HEK293T (cell line): ENCODE data around the gene PLCH2.

ENCODE experiments used
- CTCF ChIA-PET: fragments of 350-600 bp; formaldehyde crosslinking; extraction: SDS; loops from one replicate; lab custom pipeline; 2021; ENCODE audit warnings: antibody characterized with exemption, inconsistent platforms; lab: Yijun Ruan, JAX
- POLR2A ChIA-PET: fragments of 350-600 bp; formaldehyde crosslinking; extraction: SDS; loops from one replicate; lab custom pipeline; 2020; ENCODE audit warnings: antibody characterized with exemption, inconsistent platforms; lab: Yijun Ruan, JAX
- DNase-seq: peaks from one replicate; pipeline ENCODE4 v3.0.0; 2012; ENCODE audit warnings: mixed read lengths; ENCODE audit errors: extremely low spot score
- ARNT ChIP-seq: fragments of 450-650 bp; IDR thresholded peaks from 2 replicates; pipeline ENCODE4 v1.6.1; 2017; ENCODE audit warnings: mild to moderate bottlenecking
- BHLHE40 ChIP-seq: fragments of 450-650 bp; IDR thresholded peaks from 2 replicates; pipeline ENCODE4 v1.6.1; 2016; ENCODE audit warnings: mild to moderate bottlenecking, moderate library complexity, borderline replicate concordance
- CTBP1 ChIP-seq: fragments of 450-650 bp; IDR thresholded peaks from 2 replicates; pipeline ENCODE4 v1.6.1; 2016; ENCODE audit warnings: borderline replicate concordance
- ELF4 ChIP-seq: fragments of 450-650 bp; IDR thresholded peaks from 2 replicates; pipeline ENCODE4 v1.6.1; 2017; ENCODE audit warnings: antibody characterized with exemption
- FOXA1 ChIP-seq: fragments of 450-650 bp; IDR thresholded peaks from 2 replicates; pipeline ENCODE4 v1.6.1; 2016; ENCODE audit warnings: mild to moderate bottlenecking
- FOXK2 ChIP-seq: fragments of 450-650 bp; IDR thresholded peaks from 2 replicates; pipeline ENCODE4 v1.6.1; 2016; ENCODE audit warnings: mild to moderate bottlenecking
- FOXM1 ChIP-seq: fragments of 450-650 bp; IDR thresholded peaks from 2 replicates; pipeline ENCODE4 v1.6.1; 2017; ENCODE audit warnings: mild to moderate bottlenecking, borderline replicate concordance
- HDGF ChIP-seq: fragments of 450-650 bp; IDR thresholded peaks from 2 replicates; pipeline ENCODE4 v1.6.1; 2017; ENCODE audit warnings: antibody characterized with exemption, borderline replicate concordance
- L3MBTL2 ChIP-seq: fragments of 450-650 bp; conservative IDR thresholded peaks from 2 replicates; pipeline ENCODE4 v1.6.1; 2016; ENCODE audit warnings: mild to moderate bottlenecking
- LEF1 ChIP-seq: fragments of 450-650 bp; IDR thresholded peaks from 2 replicates; pipeline ENCODE4 v1.6.1; 2017; ENCODE audit warnings: mild to moderate bottlenecking, borderline replicate concordance
- NFRKB ChIP-seq: fragments of 450-650 bp; IDR thresholded peaks from 2 replicates; pipeline ENCODE4 v1.6.1; 2016; ENCODE audit warnings: mild to moderate bottlenecking, moderate library complexity
- PKNOX1 ChIP-seq: fragments of 450-650 bp; IDR thresholded peaks from 2 replicates; pipeline ENCODE4 v1.6.1; 2016
- SP1 ChIP-seq: fragments of 450-650 bp; IDR thresholded peaks from 2 replicates; pipeline ENCODE4 v1.6.1; 2017
- SUZ12 ChIP-seq: fragments of 450-650 bp; IDR thresholded peaks from 2 replicates; pipeline ENCODE4 v1.6.1; 2016; ENCODE audit warnings: mild to moderate bottlenecking
- TARDBP ChIP-seq: fragments of 450-650 bp; IDR thresholded peaks from 2 replicates; pipeline ENCODE4 v1.6.1; 2016
- ZNF384 ChIP-seq: fragments of 450-650 bp; IDR thresholded peaks from 2 replicates; pipeline ENCODE4 v1.6.1; 2016

The PLCH2 gene

DNA sequence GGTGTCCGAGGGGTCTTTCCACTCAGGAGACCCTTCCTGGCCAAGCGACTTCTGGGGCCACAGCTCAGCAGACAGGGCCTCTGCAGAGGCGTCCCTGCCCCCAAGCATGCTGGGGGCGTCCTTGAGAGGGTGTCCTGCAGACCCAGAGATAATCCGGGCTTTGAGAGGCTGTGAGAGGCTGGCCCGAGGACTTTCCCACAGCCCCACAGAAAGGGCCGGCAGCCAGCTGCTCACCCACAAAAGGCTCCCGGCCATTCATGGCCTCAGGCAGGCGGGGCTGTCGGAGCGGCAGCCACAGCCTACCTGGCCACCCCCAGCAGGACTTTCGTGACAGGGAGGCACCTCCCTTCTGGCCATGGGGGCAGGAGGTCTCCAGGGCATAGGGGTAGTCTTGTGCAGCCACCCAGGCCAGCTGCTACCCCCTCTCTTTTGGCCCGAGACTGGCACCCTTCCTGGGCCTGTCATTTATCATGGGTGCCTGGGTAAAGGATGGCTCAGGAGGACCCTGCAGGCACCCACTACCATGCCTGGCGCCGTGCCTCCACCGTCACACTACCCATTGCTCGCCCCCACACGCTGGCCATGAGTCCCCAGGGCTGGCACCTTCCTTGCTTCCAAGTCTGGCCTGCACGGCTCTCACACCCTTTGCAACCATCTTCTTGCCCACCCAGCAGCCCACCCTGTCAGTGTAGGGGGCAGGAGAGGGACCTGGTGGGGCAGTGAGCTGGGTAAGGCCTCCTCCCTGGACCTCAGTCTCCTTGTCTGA, 69.0 kb downstream of the PLCH2 start:
- POLR2A ChIA-PET = interaction anchor here (0.8 to 4.5 kb wide), 5 partner anchors 12 to 317 kb away, joined by 3 to 74 read pairs (median 3); partner anchors contain the start of genes HES5, PANK4, PRXL2B and SKI
- no peak for DNase-seq
- TF ChIP-seq FOXA1 = no peak
- no peak for TF ChIP-seq NFRKB
- TF ChIP-seq BHLHE40 = no peak
- no peak for TF ChIP-seq PKNOX1
- no peak for TF ChIP-seq CTBP1
- no peak for TF ChIP-seq ARNT
- no peak for TF ChIP-seq SP1
- CTCF ChIA-PET = no interaction called here

- TF ChIP-seq L3MBTL2 (peak; percentile 69; the same call in 1 of the 2 replicates), SP1 (no peak), HDGF (no peak), FOXK2 (no peak), TARDBP (no peak), ZNF384 (no peak), PKNOX1 (no peak; the same call in 1 of the 2 replicates), FOXM1 (no peak), BHLHE40 (no peak), FOXA1 (no peak), LEF1 (no peak), SUZ12 (no peak), ELF4 (no peak), CTBP1 (0 out of 2 replicates have a peak, but pooled peaks have one; percentile 17), ARNT (no peak), NFRKB (no peak)
- ChIA-PET POLR2A (interaction anchor here (0.8 to 4.5 kb wide), 7 partner anchors 11 to 318 kb away, joined by 3 to 74 read pairs (median 4); partner anchors contain the start of genes HES5, PANK4, PEX10 and PRXL2B), CTCF (no interaction called here)
- DNase-seq = peak; percentile 93
These were observed 69.8 kb downstream of the PLCH2 start for GRCh38 chr1:2545754-2546514.

DNA sequence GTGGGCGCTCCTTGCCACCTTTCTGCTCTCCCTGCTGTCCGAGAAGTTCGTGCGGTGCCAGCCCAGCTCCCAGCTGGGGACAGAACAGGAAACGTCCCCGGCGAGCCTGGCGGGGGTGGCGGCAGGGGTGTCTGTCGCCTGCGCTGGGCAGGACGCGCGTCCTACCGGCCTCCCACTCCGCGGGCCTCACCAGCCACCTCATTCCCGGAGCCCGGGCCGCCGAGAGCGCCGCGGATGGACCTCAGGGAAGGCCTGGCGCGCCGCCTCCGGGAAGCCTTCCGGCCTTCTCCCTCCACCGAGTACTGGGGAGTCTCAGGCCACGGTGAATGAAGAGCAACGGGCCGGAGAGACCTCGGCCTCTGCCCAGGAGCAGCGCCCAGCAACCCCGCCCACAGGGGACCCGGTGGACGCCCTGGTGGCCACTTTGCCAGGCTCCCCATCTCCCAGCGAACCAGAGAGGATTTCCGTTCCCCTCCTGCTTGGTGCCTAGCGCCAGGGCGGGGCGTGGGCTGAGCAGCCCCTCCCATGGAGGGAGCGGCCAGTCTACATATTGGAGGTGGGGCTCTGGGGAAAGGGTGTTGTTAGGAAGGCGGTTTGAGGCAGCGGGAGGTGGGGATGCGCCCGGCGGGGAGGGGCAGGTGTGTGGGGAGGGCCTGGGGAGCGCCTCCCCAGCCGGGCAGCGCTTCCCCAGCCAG, 70.6 kb downstream of the PLCH2 start:
- POLR2A ChIA-PET = interaction anchor here (0.9 to 4.5 kb wide), 8 partner anchors 12 to 133 kb away, joined by 3 to 74 read pairs (median 4); partner anchors contain the start of genes HES5, PANK4, PEX10 and PRXL2B
- DNase-seq = peak; percentile 80
- CTCF ChIA-PET = interaction anchor here (0.6 to 1.5 kb wide), 4 partner anchors 28 to 133 kb away, joined by 3 to 5 read pairs (median 4); partner anchors contain the start of gene PEX10
- TF ChIP-seq SP1 = no peak
- no peak for TF ChIP-seq FOXK2
- no peak for TF ChIP-seq L3MBTL2
- no peak for TF ChIP-seq ZNF384
- TF ChIP-seq HDGF = no peak
- TF ChIP-seq CTBP1 = no peak
- TF ChIP-seq ELF4 = no peak
- TF ChIP-seq BHLHE40 = no peak
- TF ChIP-seq TARDBP = no peak
- no peak for TF ChIP-seq LEF1
- no peak for TF ChIP-seq FOXA1
- no peak for TF ChIP-seq ARNT
- no peak for TF ChIP-seq FOXM1

DNA sequence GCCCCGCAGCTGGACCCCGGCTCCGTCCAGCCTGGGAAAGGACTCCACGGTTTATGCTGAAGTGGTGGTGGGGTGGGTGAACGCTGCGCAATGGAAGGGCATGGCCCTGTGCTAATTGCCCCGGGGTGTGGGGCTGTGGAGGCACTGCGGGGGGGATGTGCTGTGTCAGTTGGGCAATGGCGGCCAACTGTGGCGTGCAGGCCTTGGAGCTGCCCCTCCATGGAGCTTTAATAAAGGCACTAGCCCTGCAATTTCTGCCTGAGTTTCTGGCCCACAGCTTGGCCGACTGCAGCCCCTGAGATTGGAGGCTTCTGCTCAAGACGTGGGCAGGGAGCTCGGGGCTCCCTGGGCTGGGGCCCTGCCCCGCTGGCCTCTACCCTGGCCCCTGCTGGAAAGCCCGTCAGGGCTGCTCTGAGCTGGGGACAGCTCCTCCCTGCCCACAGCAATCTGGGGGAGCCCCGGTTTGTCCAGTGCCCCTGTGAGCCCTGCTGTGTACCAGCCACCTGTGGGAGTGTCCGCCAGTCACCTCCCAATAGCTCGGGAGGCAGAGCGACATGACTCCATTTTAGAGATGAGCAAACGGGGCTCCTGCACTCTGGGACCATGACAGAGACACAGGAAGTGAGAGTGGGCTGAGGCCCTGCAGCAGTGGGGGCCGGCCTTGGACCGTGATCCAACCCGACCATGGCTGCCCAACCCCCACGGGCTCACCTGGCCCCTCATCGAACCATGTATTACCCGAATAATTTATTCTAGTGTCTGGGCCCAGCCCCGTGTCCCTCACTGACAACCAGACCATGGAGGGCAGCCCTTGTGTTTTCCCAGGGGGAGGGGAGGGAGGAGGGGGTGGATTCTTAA, 71.3 kb downstream of the PLCH2 start:
- ChIA-PET CTCF (interaction anchor here (0.6 to 1.5 kb wide), 4 partner anchors 28 to 134 kb away, joined by 3 to 5 read pairs (median 4); partner anchors contain the start of gene PEX10), POLR2A (interaction anchor here (0.6 to 4.5 kb wide), 7 partner anchors 14 to 353 kb away, joined by 3 to 74 read pairs (median 4); partner anchors contain the start of genes FAAP20, HES5, PANK4 and PEX10)
- DNase-seq = no peak
- no peak for TF ChIP-seq L3MBTL2
- TF ChIP-seq NFRKB = no peak
- no peak for TF ChIP-seq TARDBP
- TF ChIP-seq LEF1 = no peak
- no peak for TF ChIP-seq SUZ12
- TF ChIP-seq ELF4 = no peak
- no peak for TF ChIP-seq ZNF384
- TF ChIP-seq SP1 = no peak
- no peak for TF ChIP-seq FOXK2
- TF ChIP-seq FOXA1 = no peak
- no peak for TF ChIP-seq FOXM1
- no peak for TF ChIP-seq CTBP1
- no peak for TF ChIP-seq BHLHE40
- no peak for TF ChIP-seq ARNT
- no peak for TF ChIP-seq HDGF
- no peak for TF ChIP-seq PKNOX1
